Measurements from ENCODE around the gene RAB6D.
"Not testable (repeated sequence)": the region's sequence is repeated elsewhere in the genome, so short reads cannot be mapped to it uniquely, and the experiment has no call there.

DNA sequence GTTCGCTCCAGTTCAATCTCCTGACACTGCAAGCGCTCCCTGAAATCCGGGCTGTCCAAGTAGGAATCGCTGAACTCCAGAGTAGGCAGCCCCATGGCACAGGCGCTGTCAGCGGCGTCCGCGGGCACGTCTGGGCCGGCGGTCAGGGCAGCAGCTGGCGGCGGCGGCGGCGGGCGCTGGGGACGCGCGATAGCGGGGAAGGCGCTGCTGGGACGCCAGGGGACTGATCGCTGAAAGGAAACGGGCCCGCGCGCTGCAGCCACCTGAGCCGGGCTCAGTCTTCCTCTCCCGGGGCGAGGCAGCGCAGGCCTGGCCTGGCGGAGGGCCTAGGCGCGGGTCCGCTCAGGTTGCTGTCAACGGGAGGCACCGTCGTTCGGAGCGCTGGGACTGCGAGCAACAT is 33.0 kb downstream of the RAB6D start:
- TF ChIP-seq POLR2A (IDR thresholded peaks at IDR 0.05), result not testable (repeated sequence)
- TF ChIP-seq, protein P1, sequence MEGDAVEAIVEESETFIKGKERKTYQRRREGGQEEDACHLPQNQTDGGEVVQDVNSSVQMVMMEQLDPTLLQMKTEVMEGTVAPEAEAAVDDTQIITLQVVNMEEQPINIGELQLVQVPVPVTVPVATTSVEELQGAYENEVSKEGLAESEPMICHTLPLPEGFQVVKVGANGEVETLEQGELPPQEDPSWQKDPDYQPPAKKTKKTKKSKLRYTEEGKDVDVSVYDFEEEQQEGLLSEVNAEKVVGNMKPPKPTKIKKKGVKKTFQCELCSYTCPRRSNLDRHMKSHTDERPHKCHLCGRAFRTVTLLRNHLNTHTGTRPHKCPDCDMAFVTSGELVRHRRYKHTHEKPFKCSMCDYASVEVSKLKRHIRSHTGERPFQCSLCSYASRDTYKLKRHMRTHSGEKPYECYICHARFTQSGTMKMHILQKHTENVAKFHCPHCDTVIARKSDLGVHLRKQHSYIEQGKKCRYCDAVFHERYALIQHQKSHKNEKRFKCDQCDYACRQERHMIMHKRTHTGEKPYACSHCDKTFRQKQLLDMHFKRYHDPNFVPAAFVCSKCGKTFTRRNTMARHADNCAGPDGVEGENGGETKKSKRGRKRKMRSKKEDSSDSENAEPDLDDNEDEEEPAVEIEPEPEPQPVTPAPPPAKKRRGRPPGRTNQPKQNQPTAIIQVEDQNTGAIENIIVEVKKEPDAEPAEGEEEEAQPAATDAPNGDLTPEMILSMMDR (IDR thresholded peaks at IDR 0.05), result not testable (repeated sequence)
